ENCODE results near the gene FASTK.

FASTK gene, protein sequence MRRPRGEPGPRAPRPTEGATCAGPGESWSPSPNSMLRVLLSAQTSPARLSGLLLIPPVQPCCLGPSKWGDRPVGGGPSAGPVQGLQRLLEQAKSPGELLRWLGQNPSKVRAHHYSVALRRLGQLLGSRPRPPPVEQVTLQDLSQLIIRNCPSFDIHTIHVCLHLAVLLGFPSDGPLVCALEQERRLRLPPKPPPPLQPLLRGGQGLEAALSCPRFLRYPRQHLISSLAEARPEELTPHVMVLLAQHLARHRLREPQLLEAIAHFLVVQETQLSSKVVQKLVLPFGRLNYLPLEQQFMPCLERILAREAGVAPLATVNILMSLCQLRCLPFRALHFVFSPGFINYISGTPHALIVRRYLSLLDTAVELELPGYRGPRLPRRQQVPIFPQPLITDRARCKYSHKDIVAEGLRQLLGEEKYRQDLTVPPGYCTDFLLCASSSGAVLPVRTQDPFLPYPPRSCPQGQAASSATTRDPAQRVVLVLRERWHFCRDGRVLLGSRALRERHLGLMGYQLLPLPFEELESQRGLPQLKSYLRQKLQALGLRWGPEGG

DNA sequence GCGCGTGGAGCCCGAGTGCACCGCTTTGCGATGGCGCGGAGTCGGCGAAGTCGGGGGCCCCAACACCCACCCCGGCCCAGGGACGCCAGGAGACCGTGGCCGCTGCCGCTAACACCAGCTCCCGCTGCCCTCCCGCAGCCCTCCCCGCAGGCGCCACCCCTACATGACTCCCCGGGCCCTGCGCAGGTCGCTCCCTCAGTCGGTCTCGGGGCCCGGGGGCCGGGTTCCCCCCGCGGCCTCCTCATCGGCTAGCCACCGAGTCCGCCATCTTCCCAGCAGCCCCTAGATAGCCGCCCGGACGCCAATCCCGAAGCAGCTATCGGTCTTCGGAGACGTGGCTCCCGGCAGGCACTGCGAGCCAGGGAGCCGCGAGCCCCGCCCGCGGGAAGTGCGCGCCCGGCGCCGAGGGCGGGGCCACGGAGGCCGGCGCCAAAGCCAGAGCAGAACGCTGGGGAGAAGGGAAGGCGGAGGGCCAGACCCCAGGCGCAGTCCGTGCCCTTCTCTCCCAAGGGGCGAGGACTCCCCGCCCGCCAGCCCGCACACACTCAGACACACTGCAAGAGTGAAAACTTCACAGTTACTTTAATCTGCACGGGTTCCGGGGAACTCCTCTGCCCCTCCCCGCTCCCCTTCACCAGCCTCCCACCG, at the start of gene FASTK:
Gene FASTK, minus strand, starts transcription at position 288 of the 648 bp plus-strand sequence. Its CDS starts 43 bp downstream, at position 245.
- peak; percentile 93 for DNase-seq

DNA sequence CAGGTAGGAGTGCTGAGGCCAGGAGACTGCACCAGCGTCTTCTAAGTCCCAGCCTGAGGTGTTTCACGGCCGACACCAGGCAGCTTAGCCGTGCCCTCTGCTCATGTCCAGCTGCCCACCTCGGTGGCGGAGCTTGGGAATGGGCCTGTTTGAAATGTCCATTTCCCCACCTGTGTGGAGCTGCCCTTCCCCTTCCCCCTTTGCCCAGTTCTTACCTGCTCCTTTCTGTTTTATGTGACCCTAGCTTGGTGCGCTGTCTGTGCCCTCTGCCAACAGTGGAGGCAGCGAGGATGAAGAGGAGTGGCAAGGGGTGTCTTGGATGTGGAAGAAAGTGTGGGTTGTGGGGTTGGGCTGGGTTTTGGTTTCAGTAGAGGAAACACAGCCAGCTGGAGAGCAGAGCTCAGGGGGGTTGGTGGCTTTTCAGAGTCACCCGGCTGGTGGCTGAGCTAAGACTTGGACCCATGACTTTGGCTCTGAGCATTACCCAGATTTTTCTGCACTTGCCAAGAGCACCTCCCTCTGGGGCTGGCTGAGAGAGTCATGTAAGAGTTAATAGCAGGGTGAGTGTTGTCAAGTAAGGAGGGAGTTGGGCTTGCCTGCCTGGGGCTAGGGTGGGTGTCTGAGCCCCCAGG, 49.5 kb upstream of the FASTK start:
- DNase-seq = no peak

DNA sequence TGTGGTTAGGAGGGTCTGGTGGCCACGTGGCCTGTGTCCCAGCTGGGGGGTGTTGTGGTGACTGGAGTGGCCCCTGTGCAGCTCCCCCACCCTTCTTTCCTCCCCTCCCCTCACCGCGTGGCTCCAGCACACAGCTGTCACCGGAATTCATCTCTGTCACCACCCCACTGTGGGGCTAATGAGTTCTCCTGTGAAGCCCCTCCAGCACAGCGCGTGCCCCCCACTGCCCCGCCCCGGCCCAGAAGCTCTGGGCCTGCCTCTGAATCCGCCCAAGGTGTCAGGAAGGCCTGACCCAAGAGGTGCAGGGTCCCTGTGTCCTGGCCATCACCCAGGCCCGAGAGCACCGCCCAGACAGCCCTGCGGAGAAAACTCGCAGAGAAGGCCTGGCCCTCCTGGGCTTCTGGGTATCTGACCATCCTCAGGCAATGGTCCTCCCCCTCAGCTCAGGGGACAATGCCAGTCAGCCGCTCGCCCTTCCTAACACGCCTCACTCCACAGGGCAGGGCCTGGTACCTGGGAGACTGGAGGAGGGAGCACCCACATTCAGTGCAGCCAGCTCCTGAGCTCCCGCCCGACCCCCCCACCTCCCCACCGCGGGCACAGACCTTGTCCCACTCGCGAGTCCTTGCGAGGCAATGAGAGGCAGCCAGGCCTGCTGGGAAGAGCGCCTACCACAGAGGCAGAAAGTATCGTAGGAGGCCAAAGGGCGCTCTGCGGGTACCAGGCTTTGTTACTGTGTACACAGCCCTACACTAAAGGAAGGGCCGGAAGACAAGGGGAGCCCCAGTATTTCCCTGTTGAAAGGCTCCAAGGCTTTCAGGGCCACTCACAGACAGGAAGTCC, 48.7 kb upstream of the FASTK start:
- no peak for DNase-seq

DNA sequence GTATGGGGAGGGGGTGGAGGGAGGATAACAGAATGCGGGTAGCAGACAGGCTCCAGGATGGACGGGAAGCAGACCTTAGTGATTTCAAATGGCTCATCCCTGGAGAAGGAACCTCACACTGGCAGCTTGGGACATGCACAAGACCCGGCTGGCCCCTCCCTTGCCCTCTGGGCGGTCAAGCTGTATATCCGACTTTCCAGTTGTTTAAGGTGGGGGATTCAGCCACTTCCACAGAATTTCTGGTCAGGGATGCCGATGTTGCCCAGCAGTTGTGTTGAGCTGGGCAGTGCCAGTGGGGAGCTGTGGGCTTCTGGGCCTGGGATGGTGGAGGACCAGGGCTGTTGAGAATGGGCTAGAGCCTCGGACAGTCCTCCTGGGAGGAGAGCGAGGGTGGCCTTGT, 48.1 kb upstream of the FASTK start:
- no peak for DNase-seq

DNA sequence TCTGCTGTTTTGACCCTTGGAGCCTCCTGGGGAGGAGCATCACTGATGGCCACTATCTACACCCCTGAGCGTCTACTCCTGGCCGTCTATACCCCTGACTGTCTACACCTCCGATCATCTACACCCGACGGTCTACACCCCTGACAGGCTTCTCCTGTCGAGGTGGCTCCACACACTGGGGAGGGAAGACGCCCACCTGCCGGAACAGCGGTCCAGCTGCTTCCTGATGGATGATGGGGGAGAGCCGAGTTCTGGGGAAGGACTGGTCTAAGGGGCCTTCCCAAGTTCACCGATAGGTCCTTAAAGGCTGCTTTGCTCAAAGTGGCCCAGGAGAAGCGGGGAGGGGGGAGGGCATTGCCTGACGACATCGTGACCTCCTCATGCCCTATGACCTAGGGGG, 47.5 kb upstream of the FASTK start:
- no peak for DNase-seq

DNA sequence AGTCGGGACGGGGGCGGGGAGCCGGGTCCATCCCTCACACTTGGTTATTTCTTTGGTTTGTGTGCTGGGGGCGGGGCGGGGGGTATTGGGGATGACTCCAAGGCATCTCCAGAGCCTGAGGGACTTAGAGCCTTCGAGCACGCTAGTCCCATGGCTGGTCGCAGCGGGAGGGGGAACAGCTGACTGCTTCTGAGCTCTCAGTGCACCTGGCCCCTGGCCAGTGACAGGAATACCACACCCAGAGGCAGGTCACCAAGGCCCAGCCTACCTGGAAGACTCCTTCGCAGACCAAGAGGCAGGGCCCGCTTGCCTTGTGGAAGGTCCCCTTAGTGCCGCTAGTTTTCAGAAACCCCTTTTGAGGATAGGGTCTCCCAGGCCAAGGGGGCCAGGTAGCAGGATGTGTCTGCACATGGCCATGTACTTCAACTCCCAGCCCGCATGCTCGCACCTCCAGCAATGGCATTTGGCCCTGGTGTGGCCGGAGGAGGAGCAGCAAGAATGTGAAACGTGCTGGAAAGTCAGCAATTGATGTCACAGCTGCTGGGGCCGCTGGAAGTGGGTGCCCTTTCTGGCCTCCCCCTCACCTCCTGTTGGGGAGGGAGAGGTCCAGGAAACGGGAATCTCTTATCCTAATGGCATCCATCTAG, 46.0 kb upstream of the FASTK start:
- DNase-seq = no peak

DNA sequence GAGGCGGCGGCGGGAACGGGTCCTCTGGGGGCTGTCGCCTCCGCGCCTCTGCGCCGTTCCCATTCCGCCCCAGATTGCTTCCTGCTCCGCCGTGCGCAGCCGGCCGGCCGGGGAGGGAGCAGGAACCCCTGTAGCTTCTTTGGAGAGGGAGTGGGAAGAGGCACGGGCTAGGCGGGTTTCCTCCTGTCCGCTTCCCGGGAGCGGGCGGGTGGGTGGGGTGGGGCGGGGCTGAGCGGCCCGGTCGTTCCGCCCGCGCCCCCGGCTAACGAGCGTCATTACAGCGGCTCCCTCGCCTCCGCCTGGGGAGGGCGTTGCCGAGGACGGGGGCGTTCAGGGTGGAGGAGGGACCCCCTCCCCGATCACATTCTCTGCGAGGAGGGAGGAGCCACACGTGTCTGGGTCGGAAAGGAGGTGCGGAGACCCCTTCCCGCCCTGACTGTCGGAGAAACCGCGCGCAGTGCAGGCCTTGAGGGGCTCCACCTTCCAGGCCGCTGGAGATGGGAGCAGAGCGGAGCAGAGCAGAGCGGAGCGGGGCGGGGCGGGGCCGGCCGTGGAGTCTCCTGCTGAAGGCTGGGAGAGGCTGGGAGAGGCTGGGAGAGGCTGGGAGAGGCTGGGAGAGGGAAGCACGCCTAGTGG, 45.4 kb upstream of the FASTK start:
- no peak for DNase-seq

DNA sequence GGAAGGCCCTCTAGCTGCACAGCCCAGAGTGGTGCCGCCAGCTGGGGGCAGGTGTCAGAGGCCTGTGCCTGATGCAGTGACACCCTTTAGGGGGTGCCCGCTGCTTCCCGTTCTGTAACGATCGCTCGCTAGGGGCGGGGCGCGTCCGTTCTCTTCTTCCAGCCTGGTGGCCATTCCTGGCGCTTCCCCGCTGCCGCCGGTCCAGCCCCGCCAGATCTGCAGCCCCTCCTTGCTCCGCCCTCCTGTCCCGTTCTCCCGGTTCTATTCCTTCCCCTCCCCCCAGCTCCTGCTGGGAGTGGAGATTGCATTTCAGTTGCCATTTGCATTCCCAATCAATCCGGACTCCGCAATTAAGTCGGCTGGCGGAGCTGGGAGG, 44.8 kb upstream of the FASTK start:
- no peak for DNase-seq

DNA sequence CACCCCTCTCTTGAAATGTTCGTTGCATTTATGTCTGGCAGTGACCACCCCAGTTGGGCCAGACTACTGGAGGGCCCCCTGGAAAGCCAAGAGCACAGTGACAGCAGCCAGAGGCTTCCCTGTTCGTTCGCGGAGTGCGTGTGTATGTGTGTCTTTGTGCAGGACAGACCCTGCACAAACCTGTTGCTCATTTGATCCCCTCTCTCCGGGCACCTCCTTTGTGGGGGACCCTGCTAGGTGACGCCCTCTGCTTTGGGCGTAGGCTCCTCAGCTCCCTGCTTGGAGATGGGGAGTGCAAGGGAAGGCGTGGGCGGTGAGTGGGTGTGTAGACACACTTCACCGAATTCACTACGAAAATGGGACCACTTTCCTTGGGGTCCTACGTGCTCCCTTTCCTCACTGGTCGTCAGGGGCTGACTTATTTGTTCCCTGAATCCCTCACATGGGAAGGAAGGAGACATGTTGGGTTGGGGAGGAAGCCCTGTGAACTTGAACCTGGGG, 44.3 kb upstream of the FASTK start:
- DNase-seq = no peak

DNA sequence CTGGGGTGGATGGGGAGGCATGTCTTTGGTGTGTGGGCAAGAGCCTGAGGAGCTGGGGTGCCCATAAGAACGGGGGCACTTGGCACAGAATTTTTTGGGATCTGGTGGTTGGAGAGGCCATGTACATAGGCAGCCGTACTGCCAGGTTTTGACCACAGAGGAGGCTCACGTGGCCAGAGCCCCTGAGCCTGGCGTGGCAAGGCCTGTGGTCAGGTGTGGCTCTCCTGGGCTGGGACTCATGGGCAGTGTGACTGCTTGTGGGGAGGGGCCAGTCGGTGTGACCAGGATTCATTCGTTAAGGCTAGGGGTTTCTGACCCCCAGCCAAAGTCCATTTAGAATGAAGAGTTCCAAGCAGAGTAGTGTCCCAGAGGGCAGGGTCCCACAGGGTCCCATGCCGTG, 43.9 kb upstream of the FASTK start:
- no peak for DNase-seq

DNA sequence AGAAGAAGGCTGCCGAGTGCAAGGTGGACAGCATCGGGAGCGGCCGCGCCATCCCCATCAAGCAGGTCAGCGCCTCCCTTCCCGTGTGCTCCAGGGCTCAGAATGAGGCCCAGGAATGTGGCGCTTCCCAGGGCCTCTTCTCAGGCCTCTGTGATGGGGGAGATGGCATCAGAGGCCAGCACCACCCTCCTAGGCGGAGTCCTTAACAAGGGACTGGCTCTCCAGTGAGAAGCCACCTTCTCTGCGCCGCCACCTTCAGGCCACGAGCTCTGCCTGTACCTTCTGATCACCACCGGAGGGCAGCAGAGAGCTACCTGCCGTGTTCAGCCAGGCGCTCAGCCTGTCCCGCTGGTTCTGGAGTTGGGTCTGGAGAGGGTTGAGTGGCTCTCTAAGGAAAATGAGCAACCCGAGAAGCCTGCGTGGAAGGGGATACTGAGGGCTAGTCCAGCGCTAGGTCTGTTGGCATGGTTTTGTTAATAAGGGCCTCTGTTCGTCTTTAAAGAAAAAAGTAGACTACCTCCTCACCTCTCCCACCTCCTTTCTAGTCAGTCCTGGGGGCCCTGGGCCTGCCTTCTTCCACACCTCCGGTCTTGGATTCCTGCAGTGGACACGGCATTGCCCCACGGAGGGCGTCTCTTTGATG, 43.3 kb upstream of the FASTK start:
- DNase-seq = peak; percentile 76

DNA sequence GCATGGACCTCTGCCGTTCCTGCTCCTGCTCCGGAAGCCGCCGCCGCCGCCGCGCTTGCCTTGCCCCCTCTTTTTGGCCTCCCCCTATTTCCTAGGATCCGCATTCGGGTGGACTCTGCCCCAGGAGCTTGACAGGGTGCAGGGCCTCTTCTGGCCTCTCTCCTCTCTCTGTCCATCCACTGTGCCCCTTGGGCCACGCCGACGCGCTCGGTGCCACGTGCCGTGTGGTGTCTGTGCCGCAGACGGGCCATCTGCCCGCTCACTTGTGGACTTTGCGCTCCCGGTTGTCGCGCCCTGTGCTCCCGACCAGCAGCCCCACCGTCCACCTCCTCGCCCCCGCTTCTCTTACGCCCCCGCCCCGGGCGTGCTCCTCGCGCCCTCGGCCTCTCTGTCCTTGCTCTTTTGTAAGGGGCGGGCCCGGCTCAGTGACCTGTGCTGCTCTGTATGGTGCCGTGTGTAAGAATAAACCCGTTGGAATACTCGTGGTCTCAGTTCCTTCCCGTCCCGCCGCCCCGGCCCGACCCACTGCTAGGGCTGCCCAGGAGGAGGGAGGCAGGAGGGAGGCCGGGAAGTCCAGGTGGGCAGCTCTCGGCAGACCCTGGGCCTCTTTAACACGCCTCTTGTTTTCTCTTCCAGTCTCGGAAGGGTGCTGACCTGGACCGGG, 42.7 kb upstream of the FASTK start:
- no peak for DNase-seq

DNA sequence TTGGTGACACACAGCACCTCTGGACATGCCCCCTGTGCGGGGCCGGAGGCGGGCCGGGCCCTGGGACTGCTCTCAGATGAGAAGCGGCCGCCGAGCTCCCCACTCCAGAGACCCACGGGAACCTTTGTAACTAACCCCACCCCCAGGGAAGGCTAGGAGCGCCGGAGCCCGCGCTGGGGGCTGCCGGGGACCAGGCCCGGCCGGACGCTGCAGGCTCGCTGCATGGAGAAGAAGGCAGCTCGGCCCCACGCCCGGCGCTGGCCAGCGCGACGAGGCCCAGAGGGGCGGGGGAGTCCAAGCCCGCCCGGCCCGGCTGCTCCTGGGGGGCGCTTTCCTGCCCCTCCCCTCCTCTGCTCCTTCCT, 42.2 kb upstream of the FASTK start:
- no peak for DNase-seq

DNA sequence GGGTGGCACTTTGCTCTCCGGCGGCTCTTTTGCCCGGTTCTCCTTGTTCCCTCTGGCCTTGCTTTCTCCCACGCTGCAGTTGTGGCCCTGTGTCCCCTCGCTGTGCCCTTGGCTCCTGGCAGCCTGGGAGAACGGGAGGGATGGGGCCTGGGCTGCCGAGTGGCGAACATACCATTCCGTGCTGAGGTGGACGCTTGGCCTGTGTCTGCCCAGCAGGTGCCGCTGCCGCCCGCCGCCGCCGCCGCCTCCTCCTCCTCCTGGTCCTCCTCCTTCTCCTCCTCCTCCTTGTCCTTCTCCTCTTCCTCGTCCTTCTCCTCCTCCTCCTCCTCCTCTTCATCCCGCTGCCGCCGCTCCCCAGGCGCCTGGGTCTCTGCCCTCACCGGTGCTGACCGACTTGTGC, 41.7 kb upstream of the FASTK start:
- no peak for DNase-seq

DNA sequence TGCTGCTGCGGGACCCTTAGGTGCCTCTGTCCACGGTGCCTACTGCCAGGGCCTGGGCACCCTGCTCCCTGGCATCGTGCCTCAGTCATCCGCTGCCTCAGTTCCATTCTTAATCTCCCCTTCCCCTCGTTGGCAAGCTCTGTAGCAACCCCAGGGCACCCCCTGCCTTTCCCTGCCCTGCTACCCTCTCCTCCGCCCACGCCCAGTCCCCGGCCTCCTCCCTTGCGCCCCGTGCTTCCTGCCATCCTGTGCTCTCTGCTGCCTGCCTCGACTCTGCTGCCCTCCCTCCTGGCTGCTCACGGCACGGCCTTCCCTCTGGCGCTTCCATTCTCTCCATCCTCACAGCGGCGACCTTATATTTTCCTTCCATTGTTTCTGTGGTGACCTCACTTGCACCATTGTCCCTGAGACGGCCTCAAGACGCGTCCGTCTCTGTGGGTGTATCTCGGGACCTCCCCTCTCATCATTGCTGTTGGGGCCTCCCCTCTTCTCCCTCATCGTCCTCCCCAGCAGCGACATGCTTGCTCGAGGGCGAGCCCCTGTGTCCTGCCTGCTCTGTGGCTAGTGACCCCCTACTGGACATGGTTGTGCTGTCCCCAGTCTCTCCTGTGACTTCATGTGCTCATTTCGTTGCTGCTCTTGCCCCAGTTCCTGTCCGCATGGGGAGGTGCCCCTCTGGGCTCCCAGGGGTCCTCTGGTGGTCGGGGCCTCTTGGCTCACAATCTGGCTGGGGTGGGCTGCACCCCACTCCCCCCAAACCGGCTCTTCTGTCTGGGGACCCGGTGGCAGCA, 41.0 kb upstream of the FASTK start:
- DNase-seq = no peak

DNA sequence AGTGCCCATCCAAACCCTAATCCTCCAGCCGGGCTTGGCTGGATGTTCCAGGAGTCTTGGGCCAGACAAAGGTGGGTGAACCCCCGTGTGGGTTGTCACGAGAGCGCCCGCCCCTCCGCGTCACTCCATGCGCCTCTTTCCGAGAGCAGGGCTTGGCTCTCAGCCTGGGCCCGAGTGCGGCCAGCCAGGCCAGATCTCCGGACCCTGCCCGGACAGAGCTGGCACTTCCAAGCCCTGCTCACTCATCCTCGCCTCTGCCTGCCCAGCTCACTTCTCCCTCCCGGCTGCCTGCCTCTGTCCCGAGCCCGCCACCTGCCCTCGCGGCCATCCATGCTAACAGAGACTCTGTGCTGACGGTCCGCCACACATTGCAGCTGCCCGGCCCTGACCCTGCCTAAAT, 40.3 kb upstream of the FASTK start:
- no peak for DNase-seq

DNA sequence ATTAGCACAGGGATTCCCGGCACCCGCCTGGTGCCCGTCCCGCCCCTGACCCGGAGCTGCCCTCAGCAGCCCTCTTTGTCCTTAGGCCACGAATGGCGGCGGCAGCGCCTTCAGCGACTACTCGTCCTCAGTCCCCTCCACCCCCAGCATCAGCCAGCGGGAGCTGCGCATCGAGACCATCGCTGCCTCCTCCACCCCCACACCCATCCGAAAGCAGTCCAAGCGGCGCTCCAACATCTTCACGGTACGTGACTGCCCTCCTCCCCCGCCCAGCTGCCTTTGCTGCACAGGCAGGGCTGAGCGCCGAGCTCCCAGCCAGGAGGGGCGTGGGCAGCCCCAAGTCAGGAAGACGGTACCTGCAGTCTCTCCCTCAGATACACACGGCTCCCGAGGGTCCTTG, 39.3 kb upstream of the FASTK start:
- DNase-seq = no peak

DNA sequence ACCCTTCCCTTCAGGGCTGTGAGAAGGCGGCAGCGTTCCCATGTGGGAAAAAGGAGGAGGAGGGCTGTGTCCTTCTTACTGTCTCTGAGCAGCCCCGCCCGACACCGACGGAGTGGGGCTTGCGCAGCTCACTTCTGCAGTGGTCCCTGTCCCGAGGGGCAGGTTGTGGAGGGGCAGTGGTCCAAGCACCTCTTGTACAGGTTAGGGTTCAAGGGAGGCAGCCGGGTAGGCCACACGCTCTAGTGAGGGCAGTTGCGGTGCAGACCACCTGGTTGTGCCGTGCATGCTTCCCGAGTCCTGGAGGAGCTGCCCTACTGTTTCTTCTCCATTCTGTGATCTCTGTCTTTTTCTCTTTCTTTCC, 38.4 kb upstream of the FASTK start:
- DNase-seq = no peak

DNA sequence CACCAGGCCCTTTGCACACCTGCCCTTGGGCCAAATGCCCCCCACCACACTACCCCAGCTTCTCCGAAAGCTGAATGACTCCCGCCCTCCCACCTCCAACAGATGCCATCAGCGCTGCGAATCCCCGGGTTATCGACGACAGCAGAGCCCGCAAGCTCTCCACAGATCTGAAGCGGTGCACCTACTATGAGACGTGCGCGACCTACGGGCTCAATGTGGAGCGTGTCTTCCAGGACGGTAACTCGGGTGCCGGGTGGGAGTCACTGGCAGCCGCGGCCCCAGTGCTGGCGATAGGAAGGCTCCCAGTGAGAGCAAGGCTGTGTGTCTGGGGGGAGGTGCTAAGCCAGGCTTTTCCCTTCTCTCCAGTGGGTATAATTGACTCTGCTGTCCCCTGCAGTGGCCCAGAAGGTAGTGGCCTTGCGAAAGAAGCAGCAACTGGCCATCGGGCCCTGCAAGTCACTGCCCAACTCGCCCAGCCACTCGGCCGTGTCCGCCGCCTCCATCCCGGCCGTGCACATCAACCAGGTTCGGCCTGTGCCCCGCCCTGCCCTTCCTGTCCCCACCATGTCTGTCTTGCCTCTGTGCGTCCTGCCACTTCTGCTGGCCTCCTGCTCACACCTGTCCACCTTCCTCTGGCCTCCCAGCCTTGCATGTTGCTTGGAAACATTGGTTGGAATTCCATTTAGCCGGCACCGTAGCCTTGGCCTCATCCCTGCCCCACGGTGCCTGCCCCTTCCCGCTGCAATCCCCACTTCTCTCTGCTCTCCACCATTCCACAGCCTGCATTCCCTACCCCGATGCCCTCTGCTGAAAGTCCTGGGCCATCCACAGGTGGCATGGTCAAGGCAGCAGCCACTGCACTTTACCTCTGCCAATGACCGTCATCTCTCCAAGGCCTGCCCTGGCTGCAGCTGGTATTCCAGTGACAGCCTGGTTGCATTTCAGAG, 37.8 kb upstream of the FASTK start:
- no peak for DNase-seq
